HG03354 (cell line): ENCODE data around the gene PSMB1.
"Not testable (repeated sequence)": the region's sequence is repeated elsewhere in the genome, so short reads cannot be mapped to it uniquely, and the experiment has no call there.

ENCODE experiments used
- ATAC-seq: cut with Tn5 transposase; IDR thresholded peaks from one replicate; pipeline ENCODE4 v1.9.1; 2021; ENCODE audit warnings: mild to moderate bottlenecking; ENCODE audit not compliant: unreplicated experiment, poor library complexity, severe bottlenecking

The PSMB1 gene

DNA sequence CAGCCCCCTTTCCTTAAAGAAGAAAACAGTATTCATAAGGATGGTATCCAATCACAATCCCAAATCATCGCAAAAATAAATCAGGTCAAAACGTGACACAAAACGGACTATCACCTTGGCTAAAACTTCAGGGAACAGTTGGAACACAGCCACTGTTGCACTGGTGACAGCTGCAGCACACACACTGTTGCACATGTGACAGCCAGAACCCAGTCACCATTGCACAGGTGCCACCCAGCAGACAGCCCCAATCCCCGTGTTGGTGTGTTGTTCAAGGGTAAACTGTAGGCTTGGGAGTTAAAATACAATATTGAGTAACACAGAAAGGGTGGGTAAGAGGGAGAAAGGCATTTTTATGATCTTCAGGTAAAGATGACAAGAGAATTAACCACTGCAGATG lies 15.8 kb downstream of the PSMB1 start:
- no peak for ATAC-seq

DNA sequence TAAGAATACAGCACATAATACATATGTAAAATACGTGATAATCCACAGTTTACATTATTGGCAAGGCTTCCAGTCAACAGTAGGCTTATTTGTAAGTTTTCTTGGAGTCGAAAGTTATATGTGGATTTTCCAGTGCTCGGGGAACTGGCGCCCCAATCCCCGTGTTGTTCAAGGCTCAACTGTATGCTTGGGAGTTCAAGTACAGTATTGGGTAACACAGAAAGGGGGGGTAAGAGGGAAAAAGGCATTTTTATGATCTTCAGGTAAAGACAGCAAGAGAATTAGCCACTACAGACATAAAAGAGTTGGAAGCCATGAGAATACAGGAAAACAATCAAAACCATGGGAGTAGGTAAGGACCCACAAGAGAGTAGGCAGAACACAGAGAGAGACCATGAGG lies 16.4 kb downstream of the PSMB1 start:
- no peak for ATAC-seq

DNA sequence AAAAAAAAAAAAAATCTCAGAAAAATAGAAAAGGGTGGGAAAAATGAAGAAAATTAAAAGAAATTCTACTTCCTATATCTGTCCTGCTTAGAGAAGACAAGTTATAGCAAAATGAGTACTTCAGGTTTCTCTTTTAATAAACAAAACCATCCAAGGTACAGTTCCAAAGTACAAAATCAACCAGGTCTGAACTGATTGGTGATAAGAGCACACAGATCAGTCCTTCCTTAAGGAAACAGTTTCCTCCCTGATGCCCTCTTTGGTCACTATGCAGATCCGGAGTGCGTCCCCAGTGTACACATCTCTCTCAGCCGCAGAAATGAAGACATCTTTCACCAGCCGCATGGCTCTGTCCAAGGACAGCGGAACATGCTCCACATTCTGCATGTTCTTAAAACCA lies 18.1 kb downstream of the PSMB1 start:
- ATAC-seq, result no peak

DNA sequence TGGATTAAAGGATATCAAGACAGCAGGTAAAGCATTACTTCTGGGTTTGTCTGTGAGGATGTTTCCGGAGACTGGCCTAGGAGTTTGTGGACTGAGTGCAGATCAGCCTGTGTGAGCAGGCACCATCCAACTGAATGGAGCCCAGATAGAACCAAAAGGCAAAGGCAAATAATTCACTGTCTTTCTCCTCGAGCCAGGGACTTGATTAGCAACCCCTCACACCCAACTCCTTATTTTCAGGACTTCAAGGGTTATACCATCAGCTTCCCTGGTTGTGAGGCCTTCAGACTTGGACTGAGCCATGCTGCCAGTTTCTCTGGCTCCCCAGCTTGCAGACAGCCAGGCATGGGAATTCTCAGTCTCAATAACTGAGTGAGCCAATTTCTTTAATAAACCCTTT lies 19.3 kb downstream of the PSMB1 start:
- no peak for ATAC-seq

DNA sequence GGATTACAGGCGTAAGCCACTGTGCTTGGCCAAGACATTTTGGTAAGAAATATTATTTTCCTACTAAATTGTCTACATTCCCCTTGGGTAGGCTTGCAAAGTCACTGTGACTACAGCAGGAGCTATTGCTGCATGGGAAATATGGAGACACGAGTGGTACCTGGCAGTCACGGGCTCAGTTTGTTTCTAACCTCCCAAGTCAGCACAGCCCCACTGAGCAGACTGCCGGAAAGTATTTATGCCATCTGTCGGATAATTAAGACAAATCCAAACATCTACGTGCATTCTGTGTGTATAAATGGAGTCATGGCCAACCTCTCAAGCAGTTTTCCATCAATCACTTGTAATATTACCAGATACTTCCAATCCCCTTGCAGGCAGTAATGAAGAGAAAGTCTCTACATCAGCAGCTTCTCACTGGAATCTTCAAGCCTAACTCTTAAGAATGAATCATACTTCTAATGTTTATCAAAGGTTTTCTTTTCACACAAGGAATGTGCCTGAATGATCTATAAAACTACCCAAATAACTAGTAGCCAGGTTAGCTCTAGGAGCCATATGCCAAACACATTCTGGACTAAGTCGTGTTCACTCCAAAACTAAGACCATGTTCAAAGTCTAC lies 20.1 kb downstream of the PSMB1 start:
- no peak for ATAC-seq

DNA sequence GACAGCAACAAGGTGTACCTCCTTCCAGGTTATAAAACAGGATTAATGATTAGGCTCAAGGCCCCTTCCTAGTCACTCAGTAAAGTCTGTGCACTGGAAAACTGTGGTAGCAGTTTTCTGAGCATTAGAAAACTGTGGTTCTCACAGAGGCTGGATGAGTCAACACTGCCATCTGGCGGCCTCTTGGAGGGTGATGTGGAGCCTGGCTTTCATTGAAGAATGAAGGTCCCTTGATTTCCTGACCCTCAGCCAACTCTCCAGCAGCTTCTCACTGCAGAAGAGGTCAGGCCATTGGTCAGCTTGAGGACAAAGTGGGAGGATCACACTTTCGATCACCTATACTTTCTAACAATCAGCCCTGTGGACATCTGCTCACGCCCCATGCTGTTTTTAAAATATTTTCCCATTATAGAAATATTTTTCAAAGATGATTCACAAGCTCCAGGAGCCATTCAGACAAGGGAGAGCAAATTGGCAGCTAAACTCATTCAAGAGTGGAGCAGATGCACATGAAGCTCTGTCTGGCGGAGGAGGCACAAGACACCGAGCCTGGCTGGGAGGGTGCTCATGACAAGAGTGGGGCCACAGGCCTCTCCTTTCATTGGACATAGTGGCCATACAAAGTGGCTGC lies 23.2 kb downstream of the PSMB1 start:
- ATAC-seq, result peak; percentile 83

DNA sequence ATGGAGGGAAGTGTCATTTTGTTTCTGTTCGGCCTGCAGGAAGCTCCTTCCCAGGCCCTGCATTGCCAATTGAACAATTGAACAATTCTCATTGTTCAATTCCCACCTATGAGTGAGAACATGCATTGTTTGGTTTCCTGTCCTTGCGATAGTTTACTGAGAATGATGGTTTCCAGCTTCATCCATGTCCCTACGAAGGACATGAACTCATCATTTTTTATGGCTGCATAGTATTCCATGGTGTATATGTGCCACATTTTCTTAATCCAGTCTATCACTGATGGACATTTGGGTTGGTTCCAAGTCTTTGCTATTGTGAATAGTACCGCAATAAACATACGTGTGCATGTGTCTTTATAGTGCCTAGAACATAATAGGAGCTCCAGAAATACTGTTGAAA lies 25.1 kb downstream of the PSMB1 start:
- ATAC-seq, result not testable (repeated sequence)

DNA sequence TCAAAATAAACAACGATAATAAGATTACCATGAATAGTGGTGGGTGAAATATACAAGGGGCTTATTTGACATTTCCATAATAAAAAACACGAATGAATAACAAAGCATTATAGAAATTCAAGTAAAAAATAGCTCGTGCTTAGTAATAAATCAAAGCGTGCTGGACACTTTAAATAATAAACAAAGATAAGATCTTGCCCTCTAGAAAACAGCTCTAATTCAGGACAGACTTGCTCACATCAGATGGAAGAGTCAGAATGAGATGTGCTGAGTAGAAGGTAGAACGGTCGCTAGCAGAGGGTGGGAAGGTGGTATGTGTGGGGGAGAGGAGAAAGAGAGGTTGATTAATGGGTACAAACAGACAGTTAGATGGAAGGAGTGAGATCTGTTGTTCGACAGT lies 27.3 kb downstream of the PSMB1 start:
- no peak for ATAC-seq

DNA sequence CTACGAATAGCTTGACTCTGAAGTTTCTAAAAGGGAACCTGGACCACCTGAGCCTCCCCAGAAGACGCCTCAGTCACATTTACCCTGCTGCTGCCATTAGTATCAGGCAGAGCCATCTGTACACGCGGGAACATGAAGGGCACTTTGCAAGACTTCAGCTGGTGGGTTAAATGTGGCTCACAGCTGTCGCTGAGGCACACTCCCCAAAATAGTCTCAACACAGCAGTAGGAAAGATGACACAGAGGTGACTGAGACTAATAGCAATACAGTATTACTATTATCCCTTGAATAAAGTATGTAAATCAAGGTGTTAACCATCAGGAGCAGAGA lies 29.0 kb downstream of the PSMB1 start:
- no peak for ATAC-seq

DNA sequence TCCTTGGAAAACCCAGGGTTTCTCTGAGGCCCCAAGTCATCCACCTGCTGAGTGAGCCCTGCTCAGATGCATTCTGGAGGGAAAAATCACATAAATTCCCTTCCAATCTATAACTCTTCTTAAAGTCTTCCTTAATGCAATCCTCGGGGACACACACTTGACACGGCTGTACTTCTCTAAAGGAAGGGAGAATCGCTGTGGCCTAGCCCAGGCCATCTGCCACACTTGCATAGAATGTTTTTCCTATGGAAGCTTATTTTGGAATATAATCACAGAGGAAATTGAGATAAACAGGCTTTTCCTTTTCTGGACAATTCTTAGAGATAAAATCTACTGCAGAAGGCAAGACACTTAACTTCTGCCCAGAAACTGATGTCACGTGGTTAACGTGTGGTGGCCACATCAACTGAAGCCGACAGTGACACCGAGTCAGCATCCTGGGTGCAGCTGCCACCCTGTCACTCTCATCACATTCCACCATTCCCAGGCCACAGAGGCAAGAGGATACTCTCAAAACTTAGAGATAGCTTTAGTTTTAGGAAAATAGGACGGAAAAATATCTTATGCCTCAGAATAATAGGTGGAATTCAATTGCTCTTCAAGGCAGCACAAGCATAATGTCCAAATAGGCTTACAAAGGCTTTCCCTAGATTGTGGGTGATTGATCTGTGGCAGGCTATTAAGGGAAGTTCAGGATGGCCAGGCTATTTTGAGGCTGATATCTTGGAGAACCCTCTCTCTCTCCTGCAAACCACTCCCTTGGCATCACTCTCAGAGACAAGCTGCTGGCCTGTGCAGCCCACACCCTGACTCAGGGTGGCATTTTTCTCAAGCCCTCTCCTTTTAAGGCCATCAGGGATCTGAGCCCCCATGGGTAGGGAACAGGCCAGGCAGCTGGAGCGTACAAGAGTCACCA lies 29.6 kb downstream of the PSMB1 start:
- no peak for ATAC-seq

DNA sequence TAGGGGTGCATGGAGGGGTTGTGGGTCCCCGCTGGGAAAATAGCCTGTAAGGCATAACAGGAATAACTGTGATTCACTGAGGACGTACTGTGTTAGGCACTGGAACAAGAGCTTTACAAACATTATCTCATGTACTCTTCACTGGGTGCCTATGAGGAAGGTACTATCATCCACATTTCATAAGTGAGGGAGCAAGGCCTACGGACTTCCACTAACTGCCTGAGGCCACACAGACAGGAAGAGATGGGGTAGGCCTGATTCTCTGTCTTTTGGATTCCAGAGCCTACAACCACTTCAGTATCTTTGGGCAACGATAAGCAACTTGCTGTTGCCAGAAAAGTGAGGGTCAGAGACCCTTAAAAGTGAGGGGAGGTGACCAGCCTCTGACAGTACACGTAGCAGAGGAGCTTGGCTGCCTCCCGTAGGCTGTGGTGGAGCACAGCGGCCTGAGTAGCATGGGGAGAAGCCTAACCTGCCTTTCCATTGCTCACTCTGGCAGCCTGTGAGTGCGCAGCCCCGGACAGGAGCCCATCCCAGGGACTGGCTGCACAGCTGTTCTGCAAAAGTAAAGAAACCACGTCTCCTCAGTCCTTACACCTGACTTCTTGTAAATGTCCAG lies 30.4 kb downstream of the PSMB1 start:
- ATAC-seq, result no peak

DNA sequence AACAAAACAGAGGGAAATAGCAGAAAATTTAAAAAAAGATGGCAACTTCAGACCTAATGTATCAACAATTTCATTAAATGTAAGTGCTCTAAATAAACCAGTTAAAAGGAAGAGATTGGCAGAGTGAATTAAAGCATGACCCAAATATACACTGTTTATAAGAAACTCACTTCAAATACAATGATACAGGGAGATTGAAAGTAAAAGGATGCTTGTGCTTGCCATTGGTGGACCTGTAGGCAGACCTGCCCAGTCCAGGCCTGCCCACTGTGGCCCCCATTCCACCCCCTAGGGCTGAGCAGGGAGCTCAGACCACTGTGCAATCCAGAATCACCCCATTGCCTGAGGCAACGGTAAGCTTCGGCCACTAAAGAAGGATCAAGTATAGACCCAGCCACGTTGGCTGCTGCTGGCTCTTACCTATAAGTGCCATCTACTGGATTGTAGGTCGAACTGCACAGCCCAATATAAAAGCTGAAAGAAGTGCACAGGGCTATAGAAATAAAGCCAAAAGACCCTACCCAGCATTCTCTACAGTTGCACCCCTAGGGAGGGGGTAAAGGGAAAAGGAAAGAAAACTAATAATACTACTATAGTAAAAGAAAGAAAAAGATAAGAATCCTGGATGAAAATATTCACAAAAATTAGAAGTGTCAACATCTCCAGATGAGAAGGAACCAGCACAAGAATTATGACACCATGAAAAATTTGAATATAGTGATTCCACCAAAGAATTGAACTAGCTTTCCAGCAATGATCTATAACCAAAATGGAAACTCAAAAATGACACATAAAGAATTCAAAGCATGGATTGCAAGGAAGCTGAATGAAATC lies 36.1 kb downstream of the PSMB1 start:
- peak; percentile 97 for ATAC-seq

DNA sequence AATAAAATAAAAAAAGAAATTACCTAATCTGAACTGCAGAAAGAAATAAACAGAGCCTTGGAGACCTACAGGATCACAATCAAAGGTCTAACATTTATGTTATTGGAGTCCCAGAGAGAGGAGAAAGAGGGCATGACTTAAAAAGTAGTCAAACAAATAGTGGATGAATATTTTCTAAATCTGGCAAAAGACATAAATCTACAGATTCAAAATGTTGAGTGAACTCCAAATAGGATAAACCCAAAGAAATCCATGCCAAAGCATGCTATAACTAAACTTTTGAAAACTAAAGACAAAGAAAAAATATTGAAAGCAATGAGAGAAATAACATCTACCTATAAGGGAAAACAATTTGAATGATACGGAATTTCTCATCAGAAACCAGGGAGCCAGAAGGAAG lies 38.2 kb downstream of the PSMB1 start:
- no peak for ATAC-seq

DNA sequence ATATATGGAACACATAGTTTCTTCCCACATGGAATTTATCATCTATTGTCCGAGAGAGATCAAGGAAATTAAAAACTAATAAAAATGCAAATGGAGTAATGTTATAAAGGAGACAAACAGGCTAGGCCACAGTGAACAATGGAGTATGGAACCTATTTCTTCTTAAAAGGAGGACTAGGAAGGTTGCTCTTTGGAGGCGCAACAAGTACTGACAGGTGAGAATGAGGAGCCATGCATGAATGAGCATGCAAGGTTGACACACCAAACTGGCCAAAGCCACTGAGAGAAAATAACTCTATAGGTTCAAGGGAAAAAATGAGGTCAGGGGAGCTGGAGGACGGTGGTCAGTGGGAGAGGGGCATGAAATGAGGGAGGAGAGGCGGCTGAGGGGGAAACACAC lies 40.9 kb downstream of the PSMB1 start:
- no peak for ATAC-seq

DNA sequence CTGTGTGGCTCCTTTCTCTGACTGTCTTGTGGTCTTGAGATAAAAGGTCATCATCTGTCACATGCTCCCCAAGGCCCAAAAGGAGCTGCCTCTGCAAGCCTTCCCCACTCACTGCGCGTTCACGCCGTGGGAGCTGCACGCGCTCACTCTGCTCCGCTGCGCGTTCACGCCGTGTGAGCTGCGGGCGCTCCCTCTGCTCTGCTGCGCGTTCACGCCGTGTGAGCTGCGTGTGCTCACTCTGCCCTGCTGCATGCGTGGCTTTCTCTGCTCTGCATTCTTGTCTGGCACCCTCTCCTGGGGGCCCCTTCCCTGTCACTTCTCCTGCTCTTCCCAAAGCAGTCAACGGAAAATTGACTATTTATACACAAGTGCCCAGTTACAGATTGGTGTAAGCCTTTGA lies 42.5 kb downstream of the PSMB1 start:
- no peak for ATAC-seq

DNA sequence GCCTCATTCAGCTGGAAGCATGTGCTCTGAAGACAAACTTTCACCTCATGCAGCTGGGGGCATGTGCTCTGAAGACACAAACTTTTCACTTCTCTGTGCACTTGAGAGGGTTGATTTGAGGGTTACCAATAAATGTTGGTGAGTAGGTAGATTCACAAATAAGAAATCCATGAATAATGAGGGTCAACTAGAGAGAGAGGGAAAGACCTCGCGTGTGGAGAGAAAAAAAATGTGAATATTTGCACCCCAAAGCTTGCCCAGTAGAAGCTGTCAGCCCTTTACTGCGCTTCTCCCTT lies 43.4 kb downstream of the PSMB1 start:
- no peak for ATAC-seq

DNA sequence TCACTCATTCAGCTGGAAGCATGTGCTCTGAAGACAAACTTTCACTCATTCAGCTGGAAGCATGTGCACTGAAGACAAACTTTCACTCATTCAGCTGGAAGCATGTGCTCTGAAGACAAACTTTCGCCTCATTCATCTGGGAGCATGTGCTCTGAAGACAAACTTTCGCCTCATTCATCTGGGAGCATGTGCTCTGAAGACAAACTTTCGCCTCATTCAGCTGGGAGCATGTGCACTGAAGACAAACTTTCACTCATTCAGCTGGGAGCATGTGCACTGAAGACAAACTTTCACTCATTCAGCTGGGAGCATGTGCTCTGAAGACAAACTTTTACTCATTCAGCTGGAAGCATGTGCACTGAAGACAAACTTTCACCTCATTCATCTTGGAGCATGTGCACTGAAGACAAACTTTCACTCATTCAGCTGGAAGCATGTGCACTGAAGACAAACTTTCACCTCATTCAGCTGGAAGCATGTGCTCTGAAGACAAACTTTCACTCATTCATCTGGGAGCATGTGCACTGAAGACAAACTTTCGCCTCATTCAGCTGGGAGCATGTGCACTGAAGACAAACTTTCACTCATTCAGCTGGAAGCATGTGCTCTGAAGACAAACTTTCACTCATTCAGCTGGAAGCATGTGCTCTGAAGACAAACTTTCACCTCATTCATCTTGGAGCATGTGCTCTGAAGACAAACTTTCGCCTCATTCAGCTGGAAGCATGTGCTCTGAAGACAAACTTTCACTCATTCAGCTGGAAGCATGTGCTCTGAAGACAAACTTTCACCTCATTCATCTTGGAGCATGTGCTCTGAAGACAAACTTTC lies 44.0 kb downstream of the PSMB1 start:
- ATAC-seq, result not testable (repeated sequence)

DNA sequence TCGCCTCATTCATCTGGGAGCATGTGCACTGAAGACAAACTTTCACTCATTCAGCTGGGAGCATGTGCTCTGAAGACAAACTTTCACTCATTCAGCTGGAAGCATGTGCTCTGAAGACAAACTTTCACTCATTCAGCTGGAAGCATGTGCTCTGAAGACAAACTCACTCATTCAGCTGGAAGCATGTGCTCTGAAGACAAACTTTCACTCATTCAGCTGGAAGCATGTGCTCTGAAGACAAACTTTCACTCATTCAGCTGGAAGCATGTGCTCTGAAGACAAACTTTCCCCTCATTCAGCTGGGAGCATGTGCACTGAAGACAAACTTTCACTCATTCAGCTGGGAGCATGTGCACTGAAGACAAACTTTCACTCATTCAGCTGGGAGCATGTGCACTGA lies 44.8 kb downstream of the PSMB1 start:
- not testable (repeated sequence) for ATAC-seq

DNA sequence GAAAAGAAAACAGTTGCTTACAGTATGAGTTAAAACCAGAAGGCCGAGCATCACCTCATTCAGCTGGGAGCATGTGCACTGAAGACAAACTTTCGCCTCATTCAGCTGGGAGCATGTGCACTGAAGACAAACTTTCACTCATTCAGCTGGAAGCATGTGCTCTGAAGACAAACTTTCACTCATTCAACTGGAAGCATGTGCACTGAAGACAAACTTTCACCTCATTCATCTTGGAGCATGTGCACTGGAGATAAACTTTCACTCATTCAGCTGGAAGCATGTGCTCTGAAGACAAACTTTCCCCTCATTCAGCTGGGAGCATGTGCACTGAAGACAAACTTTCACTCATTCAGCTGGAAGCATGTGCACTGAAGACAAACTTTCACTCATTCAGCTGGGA lies 45.4 kb downstream of the PSMB1 start:
- ATAC-seq, result not testable (repeated sequence)
